ENCODE data around the gene OOEP. TPM values are rescaled to one million over a fixed set of nuclear protein-coding genes. Genes with fewer than 3 reads are reported as not detected.
"Not testable (repeated sequence)": the region's sequence is repeated elsewhere in the genome, so short reads cannot be mapped to it uniquely, and the experiment has no call there.

The OOEP gene
- total and polyA plus RNA-seq, 2 of the 13 experiments (the other 11 are each of a cell fraction or from before 2014, with no cell fraction given) = not detected

GRCh38 chr6:73382462-73383113 lies 12.9 kb upstream of the OOEP start:
- in situ Hi-C loops (cut with HindIII; ENCODE audit: extremely low pct_ligation_motif_present, low pct_unique_long_range_greater_than_20kb) (no loop called here), intact Hi-C loops (cut with micrococcal nuclease; ENCODE audit: unreplicated experiment) (no loop called here)
- CTCF ChIA-PET (ENCODE audit: low intra/inter-chr PET ratio, low total read pairs) = no interaction called here
- FAIRE-seq (no peak), DNase-seq (ENCODE audit: low spot score) (no peak), ATAC-seq (no peak)
- Histone ChIP-seq H3K79me2 (ENCODE audit: insufficient read depth, low read length) (no peaks in the 10 kb centered on the region), H2AFZ (ENCODE audit: low read length) (no peak overlapping the region), H3K4me2 (ENCODE audit: low read depth, low read length) (no peak overlapping the region), H3K27me3 (ENCODE audit: control insufficient read depth in 1 of 2, insufficient read depth in 2 of 2, low read length in 2 of 2) (no peaks in the 10 kb centered on the region), H3K4me3 (replicated peaks in 1 of 3; ENCODE audit: insufficient read depth in 1 of 3, low read depth in 2 of 3, low read length in 3 of 3) (no peak overlapping the region), H3K36me3 (replicated peaks in 1 of 2; ENCODE audit: control insufficient read depth in 1 of 2, insufficient read depth in 2 of 2, low read length in 2 of 2) (no peaks in the 10 kb centered on the region), H3K27ac (ENCODE audit: extremely low read length, insufficient read depth, low read length) (no peak overlapping the region), H3K4me1 (ENCODE audit: insufficient read depth, low read length) (no peaks in the 10 kb centered on the region), H3K9me3 (ENCODE audit: low read length) (no peaks in the 10 kb centered on the region), H3K9ac (ENCODE audit: insufficient read depth, low read depth, low read length) (no peak overlapping the region), H4K20me1 (ENCODE audit: insufficient read depth, low read length) (no peaks in the 10 kb centered on the region)
- TF ChIP-seq ZNF235 (CRISPR knock-in tag; IDR thresholded peaks at IDR 0.05; ENCODE audit: borderline replicate concordance) (no peak), ZNF773 (CRISPR knock-in tag; IDR thresholded peaks at IDR 0.05; ENCODE audit: borderline replicate concordance) (no peak), TOE1 (CRISPR knock-in tag; IDR thresholded peaks at IDR 0.05) (no peak), GRHL1 (CRISPR knock-in tag; conservative IDR thresholded peaks at IDR 0.05) (no peak), HOXA7 (CRISPR knock-in tag; IDR thresholded peaks at IDR 0.05) (no peak), FOSL2 (CRISPR knock-in tag; IDR thresholded peaks at IDR 0.05) (0 out of 2 replicates have a peak, but pooled peaks have one; percentile 10)
- WGBS (ENCODE audit: low lambda C conversion rate) = 59% methylated on average over 6 of the region's 6 CpGs
- POLR2A ChIA-PET = no interaction called here
- no TSS peak for BruUV-seq (replicated peaks)

GRCh38 chr6:73381531-73381930 lies 11.8 kb upstream of the OOEP start:
- H3K4me3 ChIP-seq (replicated peaks in 1 of 3; ENCODE audit: insufficient read depth in 1 of 3, low read depth in 2 of 3, low read length in 3 of 3); H3K79me2 ChIP-seq (ENCODE audit: insufficient read depth, low read length); H3K27ac ChIP-seq (ENCODE audit: extremely low read length, insufficient read depth, low read length); CTCF ChIA-PET (ENCODE audit: low intra/inter-chr PET ratio, low total read pairs); BruUV-seq (replicated peaks); POLR2A ChIA-PET; H2AFZ ChIP-seq (ENCODE audit: low read length); H4K20me1 ChIP-seq (ENCODE audit: insufficient read depth, low read length); H3K9me3 ChIP-seq (ENCODE audit: low read length); DNase-seq (ENCODE audit: low spot score); ATAC-seq; FAIRE-seq; H3K27me3 ChIP-seq (ENCODE audit: control insufficient read depth in 1 of 2, insufficient read depth in 2 of 2, low read length in 2 of 2); intact Hi-C loops (cut with micrococcal nuclease; ENCODE audit: unreplicated experiment); in situ Hi-C loops (cut with HindIII; ENCODE audit: extremely low pct_ligation_motif_present, low pct_unique_long_range_greater_than_20kb); H3K4me2 ChIP-seq (ENCODE audit: low read depth, low read length); H3K9ac ChIP-seq (ENCODE audit: insufficient read depth, low read depth, low read length); H3K4me1 ChIP-seq (ENCODE audit: insufficient read depth, low read length); H3K36me3 ChIP-seq (replicated peaks in 1 of 2; ENCODE audit: control insufficient read depth in 1 of 2, insufficient read depth in 2 of 2, low read length in 2 of 2): not testable (repeated sequence)
- 36% methylated on average over 10 of the region's 10 CpGs for WGBS (ENCODE audit: low lambda C conversion rate)

Data from HepG2 (cell line).